ENCODE results near the gene MALAT1. TPM values are rescaled to one million over a fixed set of nuclear protein-coding genes. Genes with fewer than 3 reads are reported as not detected.
A peak's percentile ranks its signal among the peaks of the same experiment; 100 is the strongest.
"Not testable (repeated sequence)": the region's sequence is repeated elsewhere in the genome, so short reads cannot be mapped to it uniquely, and the experiment has no call there.

Gene MALAT1
- total RNA-seq, 3 donors from 2014 or later (not counting 1 experiment from before 2014, with no cell fraction given), result 32,911 to 36,726 (median 33,502) TPM

- ATAC-seq, result no peak
- intact Hi-C loops (cut with micrococcal nuclease), result loop anchor here (1.0 to 10.0 kb wide), 3 partner anchors 8 to 291 kb away; no protein-coding TSS in a partner anchor
- no peak for TF ChIP-seq CTCF (IDR thresholded peaks at IDR 0.05)
- peak overlapping the region; percentile 69 for H3K27ac ChIP-seq (ENCODE audit: low read length)
- H3K27me3 ChIP-seq (ENCODE audit: control insufficient read depth, insufficient read depth, low read length), result no peaks in the 10 kb centered on the region
- H3K9me3 ChIP-seq (ENCODE audit: control insufficient read depth, insufficient read depth, low read length), result no peaks in the 10 kb centered on the region
- H3K36me3 ChIP-seq (ENCODE audit: control insufficient read depth, insufficient read depth, low read length), result peaks cover 64% of the 10 kb centered on the region
- peaks cover 44% of the 10 kb centered on the region for H3K4me1 ChIP-seq (ENCODE audit: control insufficient read depth, insufficient read depth, low read length)
- Mint-ChIP-seq H3K4me3 (no peak overlapping the region), H3K9me3 (no peaks in the 10 kb centered on the region), H3K36me3 (peaks cover 11% of the 10 kb centered on the region), H3K27me3 (ENCODE audit: low read depth in 2 of 2) (no peaks in the 10 kb centered on the region), H3K27ac (no peak overlapping the region), H3K4me1 (peaks cover 46 to 56% of the 10 kb centered on the region in 2 donors)
- peak in 1 of 2 donors; percentile 41 for DNase-seq
- H3K4me3 ChIP-seq (ENCODE audit: low read length), result peak overlapping the region; percentile 75
- 22% methylated on average over 9 of the region's 12 CpGs for WGBS (ENCODE audit: insufficient coverage)
Measured at GRCh38 chr11:65505466-65506289, 6.8 kb downstream of the MALAT1 start.

- Mint-ChIP-seq H3K36me3 (peaks cover 11% of the 10 kb centered on the region), H3K27ac (no peak overlapping the region), H3K27me3 (ENCODE audit: low read depth in 2 of 2) (no peaks in the 10 kb centered on the region), H3K4me1 (peaks cover 49 to 59% of the 10 kb centered on the region in 2 donors), H3K9me3 (no peaks in the 10 kb centered on the region), H3K4me3 (no peak overlapping the region)
- Histone ChIP-seq H3K36me3 (ENCODE audit: control insufficient read depth, insufficient read depth, low read length) (peaks cover 59% of the 10 kb centered on the region), H3K27me3 (ENCODE audit: control insufficient read depth, insufficient read depth, low read length) (no peaks in the 10 kb centered on the region), H3K27ac (ENCODE audit: low read length) (peak overlapping the region; percentile 69), H3K4me1 (ENCODE audit: control insufficient read depth, insufficient read depth, low read length) (peaks cover 47% of the 10 kb centered on the region), H3K9me3 (ENCODE audit: control insufficient read depth, insufficient read depth, low read length) (no peaks in the 10 kb centered on the region), H3K4me3 (ENCODE audit: low read length) (no peak overlapping the region)
- 50% methylated on average over 1 of the region's 4 CpGs for WGBS (ENCODE audit: insufficient coverage)
- intact Hi-C loops (cut with micrococcal nuclease), result loop anchor here (1.0 to 10.0 kb wide), 3 partner anchors 9 to 292 kb away; no protein-coding TSS in a partner anchor
- peak in 1 of 2 donors; percentile 59 for DNase-seq
- TF ChIP-seq CTCF (IDR thresholded peaks at IDR 0.05), result no peak
- peak in 2 of 3 donors; percentile 7 to 9 for ATAC-seq
Measured at GRCh38 chr11:65506290-65506771, 7.5 kb downstream of the MALAT1 start.

- Histone ChIP-seq H3K4me3 (ENCODE audit: low read length) (no peak overlapping the region), H3K36me3 (ENCODE audit: control insufficient read depth, insufficient read depth, low read length) (peaks cover 53% of the 10 kb centered on the region), H3K27ac (ENCODE audit: low read length) (peak overlapping the region; percentile 69), H3K9me3 (ENCODE audit: control insufficient read depth, insufficient read depth, low read length) (no peaks in the 10 kb centered on the region), H3K27me3 (ENCODE audit: control insufficient read depth, insufficient read depth, low read length) (no peaks in the 10 kb centered on the region), H3K4me1 (ENCODE audit: control insufficient read depth, insufficient read depth, low read length) (peaks cover 47% of the 10 kb centered on the region)
- Mint-ChIP-seq H3K4me3 (no peak overlapping the region), H3K27me3 (ENCODE audit: low read depth in 2 of 2) (no peaks in the 10 kb centered on the region), H3K9me3 (no peaks in the 10 kb centered on the region), H3K4me1 (peaks cover 49 to 59% of the 10 kb centered on the region in 2 donors), H3K27ac (no peak overlapping the region), H3K36me3 (peaks cover 11% of the 10 kb centered on the region)
- peak; percentile 23 to 43 (median 25) for ATAC-seq
- intact Hi-C loops (cut with micrococcal nuclease), result loop anchor here (1.0 to 10.0 kb wide), 3 partner anchors 10 to 292 kb away; no protein-coding TSS in a partner anchor
- DNase-seq, result peak in 1 of 2 donors; percentile 48
- no peak for TF ChIP-seq CTCF (IDR thresholded peaks at IDR 0.05)
- 18% methylated on average over 7 of the region's 7 CpGs for WGBS (ENCODE audit: insufficient coverage)
Measured at GRCh38 chr11:65506772-65507505, 8.1 kb downstream of the MALAT1 start.

- intact Hi-C loops (cut with micrococcal nuclease); H3K27me3 Mint-ChIP-seq (ENCODE audit: low read depth in 2 of 2); H3K27ac Mint-ChIP-seq; H3K4me3 ChIP-seq (ENCODE audit: low read length); H3K9me3 ChIP-seq (ENCODE audit: control insufficient read depth, insufficient read depth, low read length); H3K36me3 Mint-ChIP-seq; H3K27me3 ChIP-seq (ENCODE audit: control insufficient read depth, insufficient read depth, low read length); DNase-seq; H3K9me3 Mint-ChIP-seq; H3K36me3 ChIP-seq (ENCODE audit: control insufficient read depth, insufficient read depth, low read length); ATAC-seq; H3K27ac ChIP-seq (ENCODE audit: low read length); H3K4me3 Mint-ChIP-seq: not testable (repeated sequence)
- peaks cover 12 to 21% of the 10 kb centered on the region in 2 donors for H3K4me1 Mint-ChIP-seq
- WGBS (ENCODE audit: insufficient coverage), result 98% methylated on average over 3 of the region's 3 CpGs
- H3K4me1 ChIP-seq (ENCODE audit: control insufficient read depth, insufficient read depth, low read length), result peaks cover 20% of the 10 kb centered on the region
Measured at GRCh38 chr11:65512311-65512710, 13.5 kb downstream of the MALAT1 start.

All from natural killer cell (primary cell).